Inferior parietal cortex (tissue), 1 donor: ENCODE measurements around the gene NUDT4.
A peak's percentile ranks its signal among the peaks of the same experiment; 100 is the strongest.

Experiments
- DNase-seq: peaks from one replicate; pipeline ENCODE4 v3.0.0-alpha.2; 2016; ENCODE audit errors: extremely low spot score

NUDT4 gene

DNA sequence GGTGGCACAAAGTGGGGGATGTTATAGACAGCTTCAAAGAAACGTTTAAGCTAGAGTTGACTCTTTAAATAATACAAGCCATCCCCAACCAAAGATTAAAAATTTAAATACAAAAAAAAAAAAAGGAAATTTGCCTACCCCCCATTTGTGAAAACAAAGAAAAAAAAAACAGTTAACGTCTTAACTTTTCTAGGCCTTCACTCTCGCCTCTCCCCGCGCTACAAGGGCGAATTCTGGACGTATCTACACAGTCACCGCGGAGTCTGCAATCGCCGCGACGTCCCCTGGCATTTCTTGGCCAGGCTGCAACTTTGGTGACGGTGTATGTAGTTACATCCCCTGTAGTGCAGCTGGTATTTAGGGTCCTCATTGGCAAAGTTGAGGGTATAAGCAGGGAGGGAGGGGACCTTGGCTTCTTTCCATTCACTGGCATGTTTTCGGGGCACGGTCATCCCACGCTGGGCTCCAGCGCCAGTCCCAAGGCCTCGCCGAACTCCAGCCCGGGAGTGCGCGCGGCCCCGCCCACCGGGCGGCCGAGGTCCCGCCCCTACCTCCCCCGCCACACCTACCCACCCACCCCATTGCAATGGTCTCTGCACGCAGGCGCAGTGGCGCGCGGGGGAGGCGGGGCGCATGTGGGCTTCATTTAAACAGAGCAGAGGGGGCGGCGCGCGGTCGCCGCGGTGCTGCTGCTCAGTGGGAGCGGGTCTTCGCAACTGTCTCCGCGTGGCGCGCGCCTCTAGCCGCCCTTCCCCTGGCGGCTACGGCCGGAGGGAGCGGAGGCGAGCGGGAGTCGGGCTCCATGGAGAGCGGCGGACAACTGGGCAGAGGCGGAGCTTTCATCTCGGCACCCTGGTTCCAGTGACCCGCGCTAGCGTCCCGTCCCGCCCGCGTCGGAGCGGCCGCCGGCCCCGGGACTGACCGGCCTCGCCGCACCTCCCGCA is at the start of gene NUDT4:
Gene NUDT4 (plus strand): TSS at position 674 of the 944 bp plus-strand sequence. CDS start 398 bp downstream, outside the sequence.
- DNase-seq: peak; percentile 92

DNA sequence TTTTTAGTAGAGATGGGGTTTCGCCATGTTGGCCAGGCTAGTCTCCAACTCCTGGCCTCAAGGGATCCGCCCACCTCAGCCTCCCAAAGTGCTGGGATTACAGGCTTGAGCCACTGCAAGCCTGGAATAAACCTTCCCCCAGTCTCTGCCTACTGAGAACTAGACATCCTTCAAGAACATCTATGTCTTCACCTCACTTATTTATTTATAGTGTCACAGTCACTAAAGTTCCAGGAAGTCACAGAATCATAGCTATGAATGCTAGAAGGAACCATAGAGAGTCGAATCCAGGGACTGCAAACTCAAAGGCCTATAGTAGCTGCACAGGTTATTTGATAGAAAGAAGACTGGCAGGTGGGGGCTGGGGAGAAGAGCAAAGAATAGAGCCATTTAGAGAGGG is 44.7 kb upstream of the NUDT4 start:
- no peak for DNase-seq

DNA sequence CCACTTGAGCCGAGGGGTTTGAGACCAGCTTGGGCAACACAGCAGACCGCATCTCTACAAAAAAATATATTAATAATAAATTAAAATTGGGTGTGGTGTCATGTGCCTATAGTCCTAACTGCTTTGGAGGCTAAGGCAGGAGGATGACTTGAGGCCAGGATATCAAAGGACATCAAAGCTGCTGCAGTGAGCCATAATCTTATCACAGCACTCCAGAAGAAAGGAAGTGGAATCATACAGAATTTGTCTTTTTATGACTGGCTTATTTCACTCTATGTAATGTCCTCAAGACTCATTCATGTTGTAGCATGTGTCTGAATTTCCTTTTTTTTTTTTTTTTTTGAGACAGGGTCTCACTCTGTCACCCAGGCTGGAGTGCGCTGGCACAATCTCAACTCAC is 43.9 kb upstream of the NUDT4 start:
- DNase-seq: no peak

DNA sequence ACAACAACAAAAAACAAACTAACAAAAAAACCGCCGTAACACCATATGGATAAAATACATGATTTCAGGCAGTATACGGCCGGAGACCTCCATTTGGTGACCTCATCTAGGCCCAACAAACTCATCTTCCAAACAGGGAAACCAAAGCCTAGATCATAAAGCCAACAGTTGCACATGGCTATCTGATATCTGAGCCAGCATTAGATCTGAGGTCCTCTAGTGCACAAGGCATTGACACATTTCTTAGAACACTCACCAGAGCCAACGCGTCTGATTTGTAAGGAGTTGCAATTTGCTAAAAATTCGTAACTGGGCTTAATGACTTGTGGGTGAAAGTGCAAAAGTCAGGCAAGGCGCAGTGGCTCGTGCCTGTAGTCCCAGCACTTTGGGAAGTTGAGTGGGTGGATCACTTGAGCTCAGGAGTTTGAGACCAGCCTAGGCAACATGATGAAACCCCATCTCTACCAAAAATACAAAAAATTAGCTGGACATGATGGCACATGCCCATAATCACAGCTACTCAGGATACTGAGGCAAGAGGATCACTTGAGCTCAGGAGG is 42.0 kb upstream of the NUDT4 start:
- DNase-seq: no peak

DNA sequence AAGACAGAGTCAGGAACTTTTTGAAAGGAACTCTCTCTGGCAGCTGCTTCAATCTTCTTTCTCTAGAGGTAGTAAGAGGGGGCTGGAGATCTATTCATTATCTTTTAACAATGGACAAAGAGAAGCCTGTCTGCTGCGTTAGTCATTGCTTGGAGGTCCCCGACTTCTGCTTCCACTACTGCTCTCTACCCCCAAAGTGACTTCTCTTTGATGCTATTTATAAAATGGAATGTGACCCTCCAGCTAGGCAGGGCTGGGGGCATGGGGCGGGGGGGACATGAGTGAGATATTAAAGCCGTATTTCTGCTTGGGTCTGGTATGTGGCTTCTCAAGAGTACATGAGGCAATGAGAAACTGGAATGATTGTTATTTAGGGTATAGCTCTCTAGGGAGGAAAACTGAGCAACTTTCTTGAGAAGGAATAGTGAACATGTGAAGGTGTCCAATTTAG is 41.4 kb upstream of the NUDT4 start:
- DNase-seq: no peak

DNA sequence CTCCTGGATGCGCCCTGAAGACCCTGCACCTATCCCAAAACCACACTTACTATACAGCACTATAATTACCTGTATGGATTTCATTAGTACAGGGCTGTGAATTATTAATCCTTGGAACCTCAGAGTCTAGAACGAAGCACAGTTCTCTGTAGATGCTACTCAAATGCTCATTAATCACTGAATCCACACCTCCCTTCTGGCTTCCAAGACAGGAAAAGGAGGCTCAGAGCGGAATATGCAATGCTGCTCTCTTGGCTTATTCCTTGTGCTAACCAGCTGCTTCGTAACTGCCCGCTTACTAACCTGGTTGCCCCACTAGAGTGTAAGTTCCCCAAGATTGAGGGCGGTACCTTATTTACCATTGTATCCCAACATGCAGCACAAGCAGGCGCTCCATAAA is 39.1 kb upstream of the NUDT4 start:
- DNase-seq: no peak

DNA sequence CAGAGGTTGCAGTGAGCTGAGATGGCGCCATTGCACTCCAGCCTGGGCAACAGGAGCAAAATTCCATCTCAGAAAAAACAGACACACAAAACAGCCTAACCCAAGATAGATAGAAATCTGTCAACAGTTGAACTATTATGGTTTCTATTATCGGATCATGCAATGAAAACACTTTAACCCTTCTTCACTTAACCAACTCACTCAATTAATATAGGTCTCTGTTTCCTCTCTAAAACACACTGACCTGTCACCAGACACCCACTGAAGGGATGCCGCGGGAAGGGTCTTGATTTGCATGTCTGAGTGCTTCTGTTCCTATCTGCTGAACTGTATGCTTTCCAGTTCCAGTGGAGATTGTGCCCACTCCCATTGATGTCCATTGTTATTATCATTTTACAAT is 38.0 kb upstream of the NUDT4 start:
- DNase-seq: no peak

DNA sequence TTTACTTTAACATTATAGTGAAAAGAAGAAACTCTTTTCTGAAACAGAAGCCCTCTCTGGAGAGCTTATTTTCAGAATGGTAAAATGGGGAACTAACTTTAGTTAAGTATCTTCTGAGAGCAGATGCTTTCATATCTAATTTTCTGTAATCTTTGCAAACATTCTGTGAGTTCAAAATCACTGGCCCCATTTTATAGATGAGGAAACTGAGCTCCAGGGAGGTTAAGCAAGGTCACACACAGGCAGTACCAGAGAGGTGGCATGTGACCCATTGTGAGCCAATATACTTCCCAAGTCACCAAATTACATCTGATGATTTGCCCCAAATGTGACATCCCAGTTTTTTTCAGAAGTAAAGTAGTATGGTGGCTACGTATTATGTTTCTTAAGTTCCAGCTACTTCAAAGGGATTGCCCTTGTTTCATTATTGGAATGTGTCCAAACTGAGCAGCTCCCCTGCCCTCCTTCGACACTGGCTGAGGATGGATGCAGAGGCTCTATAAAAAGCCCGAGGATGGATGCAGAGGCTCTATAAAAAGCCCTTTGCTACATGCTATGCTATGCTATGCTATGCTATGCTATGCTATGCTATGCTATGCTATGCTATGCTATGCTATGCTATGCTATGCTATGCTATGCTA is 36.2 kb upstream of the NUDT4 start:
- DNase-seq: no peak

DNA sequence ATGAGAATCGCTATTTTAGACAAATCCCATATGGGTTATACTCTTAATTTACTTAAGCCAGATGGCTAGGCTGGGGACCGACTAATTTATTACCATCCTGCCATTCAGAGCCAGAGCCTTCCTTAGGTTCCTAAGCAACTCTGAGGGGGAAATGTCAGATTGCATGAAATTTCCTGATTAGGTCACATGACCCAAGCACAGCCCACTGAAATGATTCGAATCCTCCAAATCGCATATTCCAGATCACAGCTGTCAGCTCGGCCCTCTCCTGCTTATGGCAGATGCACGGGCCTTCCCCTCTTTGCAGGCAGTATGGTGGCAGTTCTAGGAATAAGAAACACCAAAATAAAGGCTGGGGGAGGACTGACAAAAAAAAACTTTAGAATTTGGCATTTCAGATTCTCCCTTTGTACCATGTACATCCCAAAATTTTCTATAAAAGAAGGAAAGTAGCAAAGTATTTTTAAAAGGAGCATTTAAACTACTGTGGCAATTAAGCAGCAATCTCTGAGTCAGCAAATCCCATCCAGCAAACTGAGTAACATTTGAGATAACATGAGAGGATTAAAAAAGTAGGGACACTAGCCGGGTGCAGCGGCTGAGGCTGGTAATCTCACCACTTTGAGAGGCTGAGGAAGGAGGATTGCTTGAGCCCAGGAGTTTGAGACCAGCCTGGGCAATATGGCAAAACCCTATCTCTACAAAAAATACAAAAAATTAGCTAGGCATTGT is 30.5 kb upstream of the NUDT4 start:
- no peak for DNase-seq

DNA sequence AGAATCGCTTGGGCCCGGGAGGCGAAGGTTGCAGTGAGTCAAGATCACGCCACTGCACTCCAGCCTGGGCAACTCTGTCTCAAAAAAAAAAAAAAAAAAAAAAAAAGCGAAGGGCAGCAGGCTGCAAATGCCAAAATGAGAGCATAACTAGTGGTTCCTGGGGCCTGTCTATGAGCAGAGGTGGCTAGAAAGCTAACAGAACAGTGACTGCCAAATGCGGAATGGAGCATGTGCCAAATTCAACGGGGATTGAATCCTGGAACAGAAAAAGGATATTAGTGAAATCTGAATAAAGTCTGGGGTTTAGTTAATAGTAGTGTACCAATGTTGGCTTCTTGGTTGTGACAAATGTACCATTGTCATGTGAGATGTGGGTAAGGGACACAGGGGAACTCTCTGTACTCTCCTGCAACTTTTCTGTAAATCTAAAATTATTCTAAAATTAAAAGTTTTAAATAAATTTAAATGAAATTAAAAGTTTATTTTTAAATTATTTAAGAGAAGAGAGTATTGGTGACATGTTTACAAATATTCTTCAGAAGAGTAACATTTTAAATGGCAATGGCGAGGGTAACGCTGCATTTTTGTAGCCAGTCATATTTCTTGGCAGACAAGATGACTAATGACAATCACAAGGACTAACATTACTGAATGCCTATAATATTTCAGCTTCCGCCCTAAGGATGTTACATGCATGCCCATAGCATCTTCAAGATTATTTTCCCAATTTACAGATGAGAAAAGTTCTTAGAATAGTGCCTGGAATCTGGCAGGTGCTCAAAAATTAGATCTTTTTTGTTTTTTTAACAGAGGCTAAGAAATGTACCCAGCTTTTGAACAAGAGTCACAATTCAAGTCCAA is 28.9 kb upstream of the NUDT4 start:
- DNase-seq: no peak

DNA sequence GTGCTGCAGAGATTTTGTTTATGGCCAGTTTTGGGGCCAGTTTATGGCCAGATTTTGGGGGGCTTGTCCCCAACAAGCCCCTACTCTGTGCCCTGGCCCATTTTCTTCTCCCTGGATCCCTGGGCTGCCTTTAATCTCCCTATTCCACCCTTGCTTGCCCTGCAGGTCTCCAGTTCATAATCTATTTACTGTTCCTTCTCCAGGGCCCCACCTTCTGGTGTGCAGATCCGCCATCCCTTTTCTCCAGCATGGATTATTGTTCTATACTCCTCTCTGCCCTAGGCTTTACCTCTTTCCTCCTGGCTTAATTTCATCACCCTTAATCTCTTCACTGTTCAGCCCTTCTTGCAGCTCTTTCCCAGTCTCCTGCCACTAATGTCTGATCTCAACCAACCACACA is 26.0 kb upstream of the NUDT4 start:
- no peak for DNase-seq

DNA sequence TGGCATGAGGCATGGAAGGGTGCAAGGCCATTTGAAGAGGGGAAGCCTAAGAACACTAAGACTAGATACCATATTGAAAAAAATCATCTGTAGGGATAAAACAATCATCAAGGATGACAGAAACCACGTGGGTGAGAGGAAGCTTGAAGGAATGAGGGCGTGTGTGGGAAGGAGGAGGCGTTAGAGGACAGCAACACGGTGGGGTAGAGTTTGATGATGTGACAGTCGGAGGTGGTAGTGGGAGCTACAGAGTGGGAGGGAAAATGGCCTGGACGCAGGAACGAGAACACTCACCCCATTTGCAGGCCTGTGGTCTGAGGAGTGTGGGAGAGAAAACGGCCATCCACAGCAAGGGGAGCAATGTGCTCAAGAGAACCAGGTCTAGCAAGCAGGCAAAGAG is 25.4 kb upstream of the NUDT4 start:
- DNase-seq: no peak

DNA sequence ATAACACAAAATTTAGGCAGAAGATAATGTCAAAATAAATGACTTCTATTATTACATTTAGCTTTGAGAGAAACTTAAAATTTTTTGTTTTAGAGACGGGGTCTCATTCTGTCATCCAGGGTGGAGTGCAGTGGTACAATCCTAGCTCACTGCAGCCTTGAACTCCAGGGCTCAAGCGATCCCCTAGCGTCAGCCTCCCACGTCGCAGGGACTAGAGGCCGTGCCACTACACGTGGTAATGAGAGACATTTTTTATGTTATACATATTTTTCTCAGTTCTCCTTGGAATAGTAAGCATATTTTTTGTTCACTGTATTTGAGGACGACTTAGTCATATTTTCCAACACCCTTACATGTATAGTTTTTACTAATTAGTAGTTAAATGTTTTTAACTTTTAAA is 21.5 kb upstream of the NUDT4 start:
- DNase-seq: no peak

DNA sequence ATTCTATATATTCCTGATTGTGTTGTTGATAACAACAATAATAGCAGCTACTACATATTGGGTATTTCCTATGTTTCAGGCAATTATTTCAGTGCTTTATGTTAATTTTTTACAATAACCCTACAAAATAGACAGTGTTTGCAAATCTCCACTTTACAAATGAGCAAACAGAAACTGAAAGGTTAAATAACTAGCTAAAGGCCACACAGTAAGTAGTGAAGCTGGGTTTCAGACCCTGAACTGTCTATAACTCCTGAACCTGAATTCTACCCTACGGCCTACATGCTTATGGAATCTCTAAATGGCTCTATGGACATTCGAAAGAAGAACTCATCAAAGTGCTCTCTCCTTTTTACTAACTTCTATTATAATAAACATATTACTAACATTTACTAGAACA is 19.7 kb upstream of the NUDT4 start:
- DNase-seq: no peak

DNA sequence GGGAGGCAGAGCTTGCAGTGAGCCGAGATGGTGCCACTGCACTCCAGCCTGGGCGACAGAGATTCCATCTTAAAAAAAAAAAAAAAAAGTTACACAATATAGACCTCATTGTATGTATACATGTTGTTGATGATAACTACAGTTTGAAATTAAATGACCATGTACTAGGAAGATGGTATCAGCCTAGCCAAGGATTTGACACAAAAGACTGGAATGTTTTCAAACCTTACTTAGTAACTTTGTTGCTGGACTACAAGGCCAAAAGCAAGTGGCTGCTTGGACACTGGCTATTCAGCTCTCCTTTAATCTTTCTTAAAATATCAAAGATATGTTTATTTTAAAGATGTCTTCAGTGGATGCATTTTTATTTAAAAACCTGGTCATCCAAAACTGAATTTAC is 18.9 kb upstream of the NUDT4 start:
- DNase-seq: no peak

DNA sequence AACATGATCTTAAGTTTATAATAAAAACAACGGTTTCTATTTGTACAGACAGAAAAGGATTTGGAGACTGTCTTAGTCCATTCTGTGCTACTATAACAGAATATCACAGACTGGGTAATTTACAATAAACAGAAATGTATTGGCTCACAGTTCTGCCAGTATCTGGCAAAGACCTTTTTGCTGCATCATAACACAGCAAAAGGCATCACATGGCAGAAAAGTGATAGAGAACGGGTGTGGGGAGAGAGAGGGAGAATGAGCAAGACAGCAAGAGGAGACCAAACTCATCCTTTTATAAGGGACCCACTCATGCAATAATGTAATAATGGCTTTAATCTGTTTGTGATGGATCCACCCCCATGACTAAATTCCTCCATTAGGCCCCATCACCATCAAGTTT is 17.0 kb upstream of the NUDT4 start:
- DNase-seq: no peak

DNA sequence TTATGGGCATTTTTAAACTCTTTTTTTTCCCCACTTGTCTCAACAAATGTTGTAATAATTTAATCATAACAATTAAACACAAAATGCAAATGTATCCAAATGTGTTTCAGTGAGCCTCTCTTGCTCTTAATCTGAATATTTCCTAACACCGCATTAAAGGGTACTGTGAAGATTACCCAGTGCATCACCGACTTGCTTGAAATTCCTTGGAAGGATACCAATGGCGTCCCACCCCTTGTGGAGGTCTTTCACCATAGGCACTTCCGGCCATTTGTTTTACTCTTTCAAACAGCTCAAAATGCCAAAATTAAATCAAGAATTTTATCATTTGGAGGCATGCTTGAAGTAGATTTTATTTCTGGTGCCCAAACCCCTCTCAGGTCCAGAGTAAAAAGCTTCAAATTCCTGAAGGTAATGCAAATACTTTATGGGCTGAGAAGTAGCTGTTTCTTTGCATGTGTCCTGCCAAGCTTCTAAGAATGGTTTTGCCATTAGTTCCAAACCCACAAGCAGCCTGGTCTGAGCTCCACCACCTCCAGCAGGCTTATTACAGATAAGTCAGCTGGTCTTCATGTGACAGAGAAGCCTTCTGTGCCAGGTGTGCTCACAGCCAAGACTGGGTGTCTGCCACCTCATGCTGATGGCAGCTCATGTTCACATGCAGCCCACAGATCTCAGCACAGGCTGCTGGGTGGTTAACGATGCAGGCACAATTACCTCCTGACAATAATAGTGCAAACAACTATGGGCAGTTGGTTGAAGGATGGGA is 16.4 kb upstream of the NUDT4 start:
- DNase-seq: no peak

DNA sequence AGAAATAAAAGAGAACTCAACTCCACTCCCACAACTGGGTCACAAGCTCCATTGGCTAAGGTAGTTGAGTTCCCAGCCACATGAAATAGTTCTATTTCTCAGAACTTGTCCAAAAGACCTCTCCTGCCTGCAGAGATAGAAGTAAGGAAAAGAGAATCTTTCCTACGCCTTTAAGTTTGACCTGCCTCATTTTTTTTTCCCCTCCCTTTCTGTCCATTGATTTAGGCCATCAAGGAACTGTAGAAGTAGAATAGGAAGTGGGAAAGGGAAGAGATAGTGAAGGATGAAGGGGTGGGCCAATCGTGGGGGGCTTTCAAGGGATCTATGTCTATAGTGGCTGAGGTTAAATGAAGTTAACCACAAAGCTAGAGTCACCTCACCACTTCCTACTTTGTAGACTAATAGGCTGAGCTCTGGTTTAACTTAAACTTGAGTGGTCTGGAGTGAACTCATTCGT is 13.9 kb upstream of the NUDT4 start:
- DNase-seq: no peak

DNA sequence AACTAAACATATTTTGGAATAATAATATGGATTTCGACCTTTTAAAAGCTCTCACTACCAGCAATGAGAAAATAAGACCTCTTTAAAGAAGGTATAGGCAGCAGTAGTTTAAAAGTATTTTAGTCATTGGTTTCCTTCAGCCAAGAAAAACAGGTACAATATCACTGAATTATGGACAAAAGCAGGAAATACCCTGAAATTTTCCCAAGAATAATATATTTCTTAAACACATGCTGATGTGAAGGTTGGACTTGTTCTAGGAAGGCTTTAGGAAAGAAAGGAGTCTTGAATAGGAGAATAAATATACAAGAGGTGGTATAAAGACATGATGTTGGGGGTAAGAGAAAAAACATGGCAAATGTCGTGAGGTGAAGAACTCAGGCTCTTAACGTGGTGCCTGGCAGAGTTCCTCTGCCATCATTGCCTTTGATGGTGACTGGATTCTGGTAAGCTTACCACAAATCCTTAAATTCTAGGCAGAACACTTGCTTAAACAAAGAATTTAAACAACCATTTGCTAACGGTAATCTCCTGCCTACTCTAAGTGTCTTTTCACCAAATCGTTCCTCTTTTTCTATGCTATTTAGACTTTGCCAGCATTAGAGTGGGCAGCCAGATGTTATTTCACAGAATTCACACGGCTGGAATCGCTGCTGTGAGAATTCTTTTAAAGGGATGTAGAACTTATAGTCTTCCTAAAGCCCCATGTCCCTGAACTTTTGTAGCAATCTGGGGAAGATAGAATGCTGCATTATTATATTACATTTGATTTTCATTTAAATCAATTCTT is 11.9 kb upstream of the NUDT4 start:
- DNase-seq: no peak

DNA sequence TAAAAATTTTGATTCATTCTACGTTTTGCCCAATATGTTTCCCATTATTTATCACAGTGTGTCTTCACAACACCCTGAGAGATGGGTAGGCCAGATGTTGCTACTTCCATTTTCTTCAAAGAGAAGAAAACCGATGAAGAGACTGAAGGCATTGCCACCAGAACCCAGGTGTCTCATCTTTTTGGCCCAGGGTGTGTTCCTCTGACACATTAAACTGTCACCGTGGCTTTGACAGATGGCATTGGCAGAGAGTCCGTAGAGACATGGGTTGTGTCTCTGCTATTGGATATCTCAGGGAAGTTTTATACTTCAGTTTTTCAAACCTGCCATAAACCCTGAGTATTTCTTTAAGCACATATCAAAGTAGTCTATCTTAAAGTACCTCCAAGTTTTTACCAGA is 11.3 kb upstream of the NUDT4 start:
- no peak for DNase-seq
